ENCODE measurements around the gene KCTD21.
A peak's percentile ranks its signal among the peaks of the same experiment; 100 is the strongest.
"Not testable (repeated sequence)": the region's sequence is repeated elsewhere in the genome, so short reads cannot be mapped to it uniquely, and the experiment has no call there.

The KCTD21 gene, protein sequence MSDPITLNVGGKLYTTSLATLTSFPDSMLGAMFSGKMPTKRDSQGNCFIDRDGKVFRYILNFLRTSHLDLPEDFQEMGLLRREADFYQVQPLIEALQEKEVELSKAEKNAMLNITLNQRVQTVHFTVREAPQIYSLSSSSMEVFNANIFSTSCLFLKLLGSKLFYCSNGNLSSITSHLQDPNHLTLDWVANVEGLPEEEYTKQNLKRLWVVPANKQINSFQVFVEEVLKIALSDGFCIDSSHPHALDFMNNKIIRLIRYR

DNA sequence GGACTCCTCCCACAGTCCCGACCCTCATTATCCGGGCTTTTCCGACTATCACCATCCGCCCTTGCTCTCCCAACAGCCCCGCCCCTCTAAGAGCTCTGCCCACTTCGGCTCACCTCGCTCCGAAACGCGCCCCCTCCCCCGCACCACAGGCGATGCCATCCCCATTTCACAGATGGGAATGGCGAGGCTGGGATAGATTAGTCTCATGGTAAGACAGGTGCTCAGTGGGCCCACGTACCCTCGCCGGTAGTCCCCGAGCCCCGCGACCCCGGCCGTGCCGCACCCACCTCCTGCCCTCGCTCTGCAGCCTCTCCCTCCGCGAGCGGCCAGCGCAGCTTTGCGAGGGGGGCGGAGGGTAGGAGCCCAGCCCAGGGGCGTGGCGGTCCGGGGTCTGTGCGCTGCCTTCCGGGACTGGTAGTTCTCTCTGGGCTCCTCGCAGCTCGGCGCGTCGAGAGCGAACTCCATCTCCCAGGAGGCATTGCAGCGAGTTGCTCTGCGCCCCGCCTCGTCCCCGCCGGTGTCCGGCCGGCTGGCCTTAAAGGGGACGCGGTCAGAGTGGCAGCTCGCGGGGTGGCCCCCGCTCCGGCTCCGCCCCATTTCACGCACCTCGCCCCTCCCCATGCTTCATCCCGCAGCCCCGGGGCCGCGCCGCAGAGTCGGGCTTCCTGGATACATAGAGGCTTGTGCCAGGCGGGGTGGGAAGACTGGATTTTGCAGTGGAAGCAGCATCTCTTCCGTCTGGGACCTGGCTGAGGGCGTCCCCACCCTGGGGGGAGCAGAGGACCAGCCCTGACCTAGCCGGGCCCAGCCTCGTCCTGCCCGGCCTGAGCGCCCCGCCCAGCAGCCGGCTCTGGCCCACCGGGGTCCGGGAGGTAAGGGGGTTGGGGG is at the start of gene KCTD21, which contains the start of gene USP35:
Gene KCTD21 (minus strand): TSS at position 341 of the 888 bp plus-strand sequence. CDS start 14,072 bp downstream, outside the sequence.
Gene USP35 (plus strand): TSS at position 634 of the 888 bp plus-strand sequence. CDS start 7,327 bp downstream, outside the sequence.
- peak; percentile 92 for DNase-seq

DNA sequence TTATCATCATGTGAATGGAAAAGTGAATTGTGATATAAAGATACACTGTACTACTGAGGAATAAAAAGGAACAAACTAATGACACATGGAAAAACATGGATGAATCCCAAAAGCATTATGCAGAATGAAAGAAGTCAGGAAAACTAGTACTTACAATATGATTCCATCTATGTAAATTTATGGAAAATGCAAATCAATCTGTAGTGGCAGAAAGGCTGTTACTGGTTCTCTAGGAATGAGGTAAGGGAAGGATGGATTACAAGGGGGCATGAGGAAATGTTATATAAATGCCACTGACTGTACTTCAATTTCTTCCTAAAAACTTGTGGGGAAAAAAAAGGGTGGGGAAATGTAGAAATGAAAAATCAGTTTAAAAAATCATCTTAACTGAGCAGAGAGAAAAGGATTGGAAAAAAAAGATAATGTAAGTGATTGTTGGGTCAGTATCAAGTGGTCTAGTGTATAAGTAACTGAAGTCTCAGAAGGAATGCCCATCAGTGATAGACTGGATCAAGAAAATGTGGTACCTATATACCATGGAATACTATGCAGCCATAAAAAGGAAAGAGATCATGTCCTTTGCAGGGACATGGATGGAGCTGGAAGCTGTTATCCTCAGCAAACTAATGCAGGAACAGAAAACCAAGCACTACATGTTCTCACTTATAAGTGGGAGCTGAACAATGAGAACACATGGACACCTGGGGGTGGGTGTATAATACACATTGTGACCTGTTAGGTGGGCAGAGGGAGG is 49.0 kb upstream of the KCTD21 start:
- DNase-seq: no peak

DNA sequence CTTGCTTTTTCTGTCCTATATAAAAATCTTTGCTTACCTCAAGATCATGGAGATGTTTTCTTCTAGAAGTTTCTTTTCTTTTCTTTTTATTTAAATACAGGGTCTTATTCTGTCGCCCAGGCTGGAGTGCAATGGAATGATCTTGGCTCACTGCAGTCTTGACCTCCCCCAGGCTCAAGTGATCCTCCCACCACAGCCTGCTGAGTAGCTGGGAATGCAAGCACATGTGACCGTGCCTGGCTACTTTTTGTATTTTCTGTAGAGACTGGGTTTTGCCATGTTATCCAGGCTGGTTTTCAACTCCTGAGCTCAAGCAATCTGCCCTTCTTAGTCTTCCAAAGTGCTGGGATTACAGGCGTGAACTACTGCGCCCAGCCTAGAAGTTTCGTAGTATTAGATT is 45.6 kb upstream of the KCTD21 start:
- no peak for DNase-seq

DNA sequence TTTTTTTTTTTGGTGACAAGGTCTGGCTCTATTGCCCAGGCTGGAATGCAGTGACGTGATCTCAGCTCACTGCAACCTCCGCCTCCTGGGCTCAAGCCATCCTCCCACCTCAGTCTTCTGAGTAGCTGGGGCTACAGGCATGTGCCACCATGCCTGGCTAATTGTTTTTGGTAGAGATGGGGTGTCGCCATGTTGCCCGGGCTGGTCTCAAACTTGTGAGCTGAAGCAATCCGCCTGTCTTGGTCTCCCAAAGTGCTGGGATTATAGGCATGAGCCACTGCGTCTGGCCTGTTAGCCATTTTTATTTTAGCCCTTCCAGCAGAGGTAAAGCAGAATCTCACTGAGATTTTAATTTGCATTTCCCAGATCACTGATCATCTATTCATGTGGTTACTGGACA is 44.6 kb upstream of the KCTD21 start:
- DNase-seq: not testable (repeated sequence)

DNA sequence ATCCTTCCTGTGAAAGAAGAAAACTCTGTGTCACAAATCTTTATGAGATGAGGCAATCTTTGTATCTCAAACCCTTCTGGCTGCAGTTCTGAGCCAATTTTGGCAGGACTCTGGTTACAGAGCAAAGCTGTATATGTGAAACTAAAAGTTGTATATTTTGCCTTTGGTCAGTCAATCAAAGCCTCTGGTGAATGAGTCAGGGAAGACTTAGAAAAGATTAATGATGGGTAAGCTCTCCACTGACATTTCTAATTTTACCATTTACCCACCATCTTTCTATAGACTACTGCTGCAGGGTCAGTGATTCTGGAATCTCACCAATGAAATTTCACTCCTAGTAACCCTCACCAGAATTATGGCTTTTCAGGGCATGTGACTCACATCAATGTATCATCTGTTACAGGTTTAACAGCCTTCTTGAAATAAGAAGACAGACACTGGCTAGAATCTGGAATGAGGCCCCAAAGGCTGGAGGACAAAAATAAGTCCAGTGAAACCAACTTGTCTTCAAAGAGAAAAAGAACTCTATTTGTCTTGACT is 43.6 kb upstream of the KCTD21 start:
- no peak for DNase-seq

DNA sequence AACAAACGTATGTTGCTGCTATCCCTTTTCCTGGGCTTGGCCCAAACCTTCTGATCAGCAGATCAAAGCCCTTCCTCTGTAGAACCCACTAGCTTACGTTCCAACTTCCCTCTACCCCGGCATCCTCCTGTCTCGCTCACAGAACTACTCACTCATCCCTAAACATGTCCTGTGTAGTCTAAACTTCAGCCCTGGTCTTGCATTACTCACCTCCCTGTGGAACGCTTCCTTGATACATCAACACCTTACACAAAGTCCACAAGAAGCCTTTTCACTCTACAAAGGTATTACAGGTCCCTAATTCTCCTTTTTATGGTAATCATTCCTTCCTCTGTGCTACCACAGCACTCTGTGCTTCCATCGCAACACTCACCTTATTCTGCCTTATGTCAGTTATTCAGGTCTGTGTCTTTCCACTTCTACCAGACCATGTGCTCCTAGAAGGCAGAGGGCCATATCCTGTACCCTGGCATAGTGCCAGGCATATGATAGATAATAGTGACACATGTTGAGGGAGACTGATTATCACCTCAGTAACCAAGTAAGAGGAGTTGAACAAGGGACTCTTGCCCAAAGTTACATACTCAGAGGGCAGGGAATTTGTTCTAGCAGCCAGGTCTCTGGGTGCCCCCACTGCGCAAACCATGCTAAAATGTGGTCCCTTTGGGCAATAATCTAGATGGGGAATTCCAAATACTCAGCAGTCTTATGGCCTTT is 41.9 kb upstream of the KCTD21 start:
- DNase-seq: no peak

DNA sequence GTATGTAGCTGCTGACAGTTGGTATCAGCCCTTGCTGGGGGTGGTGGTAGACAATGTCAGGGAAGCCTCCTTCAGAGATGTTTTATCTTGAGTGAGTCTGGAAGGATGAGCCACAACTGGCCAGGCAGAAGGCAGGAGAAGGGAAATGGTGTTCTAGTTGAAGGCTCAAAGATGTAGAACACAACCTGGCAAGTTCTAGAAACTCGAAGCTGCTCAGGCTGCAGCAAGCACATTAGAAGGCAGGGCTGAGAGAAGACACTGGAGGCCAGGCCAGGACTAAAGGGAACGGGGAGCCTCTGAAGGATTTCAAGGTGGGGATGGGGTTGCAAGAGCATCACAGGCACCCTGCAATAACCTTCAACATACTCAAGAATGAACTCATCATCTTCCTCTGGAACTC is 40.7 kb upstream of the KCTD21 start:
- no peak for DNase-seq

DNA sequence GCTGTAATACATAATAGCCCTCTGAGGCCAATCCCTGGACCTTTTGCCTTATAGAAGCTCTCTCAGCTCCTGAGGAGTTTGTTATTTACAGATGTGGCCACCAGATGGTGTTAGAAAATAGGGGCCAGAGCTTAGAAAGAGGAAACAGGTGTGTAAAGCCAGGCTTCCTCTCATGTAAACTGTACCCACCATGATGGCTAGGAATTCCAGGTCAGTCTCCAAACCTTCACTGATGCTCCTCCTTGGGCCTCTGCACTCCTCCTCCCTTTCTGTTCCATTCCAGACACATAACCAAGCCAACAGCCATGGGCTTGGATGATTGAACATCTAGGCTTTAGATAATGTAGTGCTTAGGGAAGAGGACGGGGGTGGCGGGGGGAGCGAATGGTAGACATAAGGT is 40.0 kb upstream of the KCTD21 start:
- peak; percentile 41 for DNase-seq

DNA sequence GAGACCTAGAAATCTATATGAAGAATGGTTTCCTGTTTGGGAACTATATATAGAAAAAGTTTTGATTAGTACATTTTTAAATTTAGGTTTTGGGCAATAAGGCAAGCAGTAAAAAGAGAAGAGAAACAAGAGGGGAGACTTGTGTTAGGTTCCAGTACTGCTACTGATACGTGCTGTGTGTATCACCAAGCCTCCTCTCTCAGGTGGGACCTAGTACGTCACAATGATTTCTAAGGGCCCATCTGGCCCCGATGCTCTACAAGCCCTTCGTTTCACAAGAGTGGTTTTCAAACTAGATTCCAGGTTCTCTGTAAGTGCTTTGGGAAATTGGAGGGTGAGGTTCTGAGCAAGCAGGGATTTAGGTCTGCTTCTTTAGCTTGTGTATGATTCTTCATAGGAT is 39.5 kb upstream of the KCTD21 start:
- DNase-seq: no peak

DNA sequence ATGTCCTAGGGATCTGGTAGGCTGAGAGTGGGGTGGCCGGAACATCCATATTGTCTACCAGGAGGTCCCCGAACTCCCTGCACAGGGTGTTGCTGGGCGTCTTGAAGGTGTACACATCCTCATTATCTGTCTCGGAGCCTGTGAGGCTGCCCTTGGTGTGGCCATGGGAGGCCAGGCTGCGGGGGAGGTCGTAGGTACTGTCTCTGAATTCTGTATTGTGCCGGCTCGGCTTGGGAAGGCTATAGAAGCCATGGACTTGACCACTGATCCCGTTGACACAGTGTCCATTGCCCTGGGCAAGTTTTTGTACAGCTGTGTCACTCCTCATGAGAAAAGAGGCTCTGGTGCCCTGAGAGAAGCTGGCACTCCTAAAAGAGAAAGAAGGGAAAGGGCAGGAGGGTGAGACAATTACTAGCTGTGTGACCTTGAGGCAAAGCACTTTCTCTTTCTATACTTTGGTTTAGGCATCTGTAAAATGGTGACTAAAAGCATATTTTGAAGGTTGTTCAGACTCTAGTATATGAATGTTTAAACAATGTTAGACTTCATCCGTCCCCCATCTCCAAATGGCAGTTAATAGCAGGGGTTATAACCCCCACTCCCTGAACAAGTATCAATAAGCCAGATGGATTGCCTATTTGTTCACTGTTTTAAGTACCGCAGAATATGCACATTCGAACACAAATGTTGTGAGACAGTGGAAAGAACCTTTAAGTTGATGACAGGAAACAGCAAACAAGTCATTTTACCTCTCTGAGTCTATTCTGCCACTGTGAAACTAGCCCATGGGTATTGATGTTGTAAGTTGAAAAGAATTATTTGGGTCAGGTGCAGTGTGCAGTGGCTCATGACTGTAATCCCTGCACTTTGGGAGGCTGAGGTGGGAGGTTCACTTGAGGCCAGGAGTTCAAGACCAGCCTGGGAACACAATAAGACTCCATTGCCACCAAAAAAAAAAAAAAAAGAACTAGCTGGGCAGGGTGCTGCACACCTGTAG is 38.6 kb upstream of the KCTD21 start:
- no peak for DNase-seq

DNA sequence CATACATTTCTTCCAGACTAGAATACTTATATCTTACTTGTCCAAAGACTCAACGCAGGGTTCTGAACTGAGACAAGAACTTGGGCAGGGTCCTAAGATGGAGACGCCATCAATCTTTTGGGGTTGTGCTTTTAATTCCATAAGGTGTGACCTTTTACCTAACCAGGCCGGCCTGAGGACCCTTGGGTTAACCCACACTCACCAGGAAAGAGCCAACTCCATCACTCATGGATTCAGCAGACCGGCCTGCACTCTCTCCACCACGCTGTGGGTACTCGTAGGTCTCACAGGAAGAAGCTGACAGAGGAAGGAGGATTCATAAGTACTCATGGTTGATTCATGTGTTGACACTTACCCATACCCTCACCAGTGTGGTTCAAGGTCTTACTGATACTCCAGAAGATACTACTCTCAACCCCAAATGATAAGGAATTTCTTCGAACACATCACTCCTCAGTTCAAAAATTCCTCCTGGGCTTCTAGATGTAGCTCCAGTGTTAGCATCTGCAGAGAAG is 36.5 kb upstream of the KCTD21 start:
- no peak for DNase-seq

DNA sequence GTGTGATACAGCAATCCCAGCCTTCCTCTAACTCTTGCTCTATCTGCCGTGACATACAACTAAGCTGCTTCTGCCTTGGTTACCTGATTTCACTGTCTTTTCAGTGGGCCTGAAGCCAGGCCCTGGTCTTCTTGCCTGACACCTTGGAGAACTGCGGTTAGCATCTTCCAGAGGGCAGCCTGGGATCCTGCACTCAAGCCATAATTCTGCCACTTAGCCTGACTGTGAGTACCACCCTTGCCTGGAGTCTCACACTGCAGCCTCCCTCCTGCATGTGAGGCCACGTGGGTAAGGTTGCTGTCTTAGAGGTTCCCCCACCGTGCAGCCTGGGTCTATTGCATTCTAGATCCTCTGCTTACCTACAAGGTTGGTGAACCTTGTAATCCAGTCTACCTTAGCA is 36.1 kb upstream of the KCTD21 start:
- no peak for DNase-seq

DNA sequence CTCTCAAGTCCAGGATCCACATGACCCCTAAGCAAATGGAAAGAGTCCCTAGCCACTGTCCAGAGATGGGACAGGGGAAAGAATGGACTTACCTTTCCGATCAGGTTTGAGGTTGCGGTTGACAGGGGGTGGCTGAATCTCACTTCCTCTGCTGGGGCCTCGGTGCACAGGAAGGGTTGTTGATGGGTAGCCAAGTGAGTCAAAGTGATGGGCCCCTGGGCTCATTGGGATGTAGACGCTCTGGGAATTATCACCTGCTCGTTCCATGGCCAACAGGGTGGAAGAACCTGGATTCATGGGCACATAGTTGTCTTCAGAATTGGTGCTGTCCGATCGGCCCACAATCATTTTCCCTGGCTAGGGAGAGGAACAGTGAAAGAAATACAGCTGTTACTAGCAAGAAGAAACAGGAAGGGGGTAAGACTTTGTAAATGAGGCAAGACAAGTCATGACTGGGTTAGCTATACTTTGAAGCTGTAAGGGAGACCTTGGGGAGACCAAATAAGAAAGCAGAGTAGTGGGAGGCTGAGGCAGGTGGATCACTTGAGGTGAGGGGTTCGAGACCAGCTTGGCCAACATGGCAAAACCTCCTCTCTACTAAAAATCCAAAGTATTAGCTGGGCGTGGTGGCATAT is 35.0 kb upstream of the KCTD21 start:
- no peak for DNase-seq

DNA sequence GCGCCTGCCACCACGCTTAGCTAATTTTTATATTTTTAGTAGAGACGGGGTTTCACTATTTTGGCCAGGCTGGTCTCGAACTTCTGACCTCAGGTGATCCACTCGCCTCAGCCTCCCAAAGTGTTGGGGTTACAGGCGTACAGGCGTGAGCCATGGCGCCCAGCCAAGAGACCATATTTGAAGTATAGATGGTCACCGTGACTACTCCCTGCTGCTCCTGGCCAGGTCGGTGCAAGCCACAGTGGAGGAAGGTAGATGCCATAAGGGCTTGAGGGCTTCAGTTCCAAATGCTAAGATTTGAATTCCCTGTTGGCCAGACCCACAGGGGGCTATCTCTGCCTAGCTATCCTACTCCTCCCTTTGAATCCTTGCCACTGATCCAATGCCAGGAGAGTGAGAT is 34.3 kb upstream of the KCTD21 start:
- not testable (repeated sequence) for DNase-seq

DNA sequence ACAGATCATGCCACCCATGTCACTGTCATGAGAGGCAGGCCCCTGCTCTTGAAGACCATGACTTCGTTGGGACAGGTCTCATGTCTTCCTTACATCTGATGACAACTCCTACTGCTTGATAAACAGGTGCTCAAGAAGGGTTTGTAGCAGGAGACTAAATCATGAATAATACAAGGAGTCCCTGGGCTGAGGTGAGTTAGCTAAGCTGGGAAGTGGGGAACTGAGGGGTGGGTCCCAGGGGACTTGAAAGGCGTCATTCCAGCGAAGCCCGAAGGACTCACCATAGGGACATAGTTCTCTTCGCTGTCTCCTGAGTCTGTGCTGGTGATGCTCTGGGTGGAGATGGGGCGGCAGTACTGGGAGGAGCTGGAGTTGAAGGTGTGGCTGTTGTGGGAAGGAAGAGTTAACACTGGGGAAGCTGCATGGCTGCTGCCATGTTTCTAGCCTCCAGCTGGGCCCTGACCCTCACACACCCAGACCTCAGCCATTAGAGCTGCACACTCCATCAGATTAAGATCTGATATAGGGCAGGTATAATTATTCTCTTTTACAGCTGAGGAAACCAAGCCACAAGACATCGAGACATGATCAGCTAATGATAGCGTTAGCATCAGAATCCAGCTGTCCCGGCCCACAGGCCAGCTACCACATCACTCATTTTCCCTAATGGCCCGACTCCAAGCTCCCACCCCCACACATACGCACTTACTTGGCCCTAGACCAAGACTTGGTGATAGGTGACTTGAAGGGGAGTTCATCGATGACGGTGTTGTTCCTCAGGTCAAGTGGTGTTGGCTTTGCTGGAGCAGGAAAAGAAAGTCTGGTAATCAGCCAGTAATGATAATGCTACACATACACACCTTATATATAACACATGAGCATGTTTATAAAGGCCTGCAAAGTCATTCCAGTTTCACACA is 33.2 kb upstream of the KCTD21 start:
- no peak for DNase-seq

DNA sequence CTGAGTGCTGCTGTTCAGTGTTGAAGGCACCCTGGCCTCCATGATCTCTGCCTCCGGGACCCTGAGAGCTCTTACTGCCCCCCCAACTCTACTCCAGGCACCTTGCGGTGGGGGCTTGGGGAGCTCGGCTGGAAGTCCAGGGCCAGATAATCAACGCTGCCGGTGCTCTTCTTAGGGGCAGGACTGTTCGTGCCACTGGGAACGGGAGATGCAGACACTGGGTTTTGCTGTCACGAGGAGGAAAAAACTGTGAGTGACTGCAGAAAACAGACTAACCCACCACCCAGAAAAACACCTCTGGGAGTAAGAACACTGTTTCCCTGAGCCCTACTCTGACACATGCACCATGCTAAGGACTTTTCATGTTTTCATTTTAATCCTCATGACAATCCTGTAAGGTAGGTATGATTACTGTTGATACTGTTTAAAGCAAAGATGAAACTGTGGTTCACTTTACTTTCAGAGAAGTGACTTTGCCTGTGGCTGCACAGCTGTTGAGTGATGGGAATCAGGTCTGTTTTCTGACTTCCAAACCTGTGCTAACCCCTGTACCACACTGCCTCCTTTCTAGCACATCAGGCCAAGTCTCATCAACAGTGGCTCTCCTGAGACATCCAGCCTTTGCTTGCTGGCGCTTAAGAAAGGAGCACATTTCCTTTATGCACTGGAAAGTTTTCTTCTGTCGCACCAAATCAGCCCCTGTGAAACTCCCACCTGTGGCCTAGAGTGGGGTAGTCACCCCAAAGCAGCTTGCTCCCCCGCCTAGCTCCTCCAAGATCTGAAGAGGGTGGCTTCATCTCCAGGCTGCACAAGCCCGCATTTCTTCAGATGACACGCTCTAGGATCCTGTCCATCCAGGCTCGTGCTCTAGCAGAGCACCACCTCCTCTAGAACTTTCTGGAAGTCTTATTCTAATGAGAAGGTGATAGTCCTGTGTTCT is 32.1 kb upstream of the KCTD21 start:
- DNase-seq: no peak

DNA sequence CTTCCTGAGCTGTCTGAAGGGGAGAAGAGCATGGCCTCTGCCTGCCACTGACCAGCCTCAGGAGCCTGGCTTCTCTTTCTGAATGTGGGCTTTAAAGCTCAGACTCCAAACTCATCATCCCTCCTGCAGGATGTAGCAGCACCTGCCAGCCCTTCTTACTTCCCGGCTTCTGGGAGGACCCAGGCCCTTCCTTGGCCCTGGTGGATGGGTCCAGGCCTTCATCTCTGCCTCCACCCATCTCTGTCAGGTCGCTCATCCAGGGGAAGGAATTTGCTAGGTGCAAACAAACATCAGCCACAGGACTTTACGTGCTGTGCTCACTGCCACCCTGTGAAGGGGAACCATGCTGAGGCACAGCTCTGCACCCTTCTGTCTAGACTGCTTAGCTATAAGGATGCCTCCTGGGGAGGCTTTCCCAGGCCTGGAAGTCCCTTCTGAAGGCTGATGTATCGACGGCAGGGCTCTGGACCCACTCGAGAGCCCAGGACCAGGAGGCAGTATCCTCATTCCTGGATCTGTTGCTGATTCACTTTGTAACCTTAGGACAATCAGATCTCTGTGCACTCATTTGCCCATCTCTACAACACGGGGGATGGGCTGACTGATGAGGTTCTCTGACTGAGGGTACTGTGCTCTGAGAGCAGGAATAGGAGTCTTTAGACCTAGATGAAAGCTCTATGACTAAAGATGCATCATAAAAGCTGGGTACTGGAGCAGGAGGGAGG is 31.2 kb upstream of the KCTD21 start:
- DNase-seq: no peak

Data from CD4-positive, alpha-beta T cell treated with Interleukin-17A for 1 hour (primary cell).